ENCODE data around the gene ACTL6A. TPM values are rescaled to one million over a fixed set of nuclear protein-coding genes. Genes with fewer than 3 reads are reported as not detected.

ACTL6A gene
- total RNA-seq, 2 donors from 2014 or later: 59.9 to 67.4 TPM

GRCh38 chr3:179565496-179565895 lies 2.8 kb downstream of the ACTL6A start:
- Mint-ChIP-seq H3K27me3 (ENCODE audit: insufficient read depth) (no peaks in the 10 kb centered on the region), H3K36me3 (ENCODE audit: low read depth) (peaks cover 7% of the 10 kb centered on the region), H3K27ac (no peak overlapping the region), H3K4me3 (no peak overlapping the region), H3K9me3 (no peaks in the 10 kb centered on the region), H3K4me1 (peaks cover 7% of the 10 kb centered on the region)
- Histone ChIP-seq H3K9me3 (ENCODE audit: control insufficient read depth, low read length) (no peaks in the 10 kb centered on the region), H3K27me3 (ENCODE audit: control insufficient read depth, insufficient read depth, low read length, poor library complexity, severe bottlenecking) (no peaks in the 10 kb centered on the region), H3K9ac (ENCODE audit: extremely low read depth, low read length, poor library complexity, severe bottlenecking) (no peak overlapping the region), H3K4me3 (ENCODE audit: low read length) (no peak overlapping the region), H3K27ac (ENCODE audit: low read depth, low read length) (no peak overlapping the region), H3K4me1 (ENCODE audit: control insufficient read depth, insufficient read depth, low read length) (no peaks in the 10 kb centered on the region), H3K36me3 (ENCODE audit: control insufficient read depth, insufficient read depth, low read length) (peaks cover 11% of the 10 kb centered on the region)
- TF ChIP-seq CTCF (conservative IDR thresholded peaks at IDR 0.05): no peak
- DNase-seq: no peak
- 95 to 100% methylated on average over 2 to 3 of the region's 3 CpGs for WGBS, 2 experiments (ENCODE audit: insufficient coverage in 1 of 2, insufficient read length in 1 of 2)

GRCh38 chr3:179580992-179581391 lies 18.3 kb downstream of the ACTL6A start:
- Mint-ChIP-seq H3K4me3 (no peak overlapping the region), H3K36me3 (ENCODE audit: low read depth) (peaks cover 55% of the 10 kb centered on the region), H3K27ac (no peak overlapping the region), H3K27me3 (ENCODE audit: insufficient read depth) (no peaks in the 10 kb centered on the region), H3K4me1 (no peaks in the 10 kb centered on the region), H3K9me3 (no peaks in the 10 kb centered on the region)
- DNase-seq: no peak
- TF ChIP-seq CTCF (conservative IDR thresholded peaks at IDR 0.05): no peak
- Histone ChIP-seq H3K36me3 (ENCODE audit: control insufficient read depth, insufficient read depth, low read length) (peaks cover 80% of the 10 kb centered on the region), H3K27me3 (ENCODE audit: control insufficient read depth, insufficient read depth, low read length, poor library complexity, severe bottlenecking) (no peaks in the 10 kb centered on the region), H3K4me3 (ENCODE audit: low read length) (no peak overlapping the region), H3K4me1 (ENCODE audit: control insufficient read depth, insufficient read depth, low read length) (no peaks in the 10 kb centered on the region), H3K9me3 (ENCODE audit: control insufficient read depth, low read length) (no peaks in the 10 kb centered on the region), H3K27ac (ENCODE audit: low read depth, low read length) (no peak overlapping the region), H3K9ac (ENCODE audit: extremely low read depth, low read length, poor library complexity, severe bottlenecking) (no peak overlapping the region)
- WGBS, 2 experiments (ENCODE audit: insufficient coverage in 1 of 2, insufficient read length in 1 of 2): 73 to 89% methylated on average over 1 of the region's 1 CpG

- Histone ChIP-seq H3K27ac (ENCODE audit: low read depth, low read length) (no peak overlapping the region), H3K27me3 (ENCODE audit: control insufficient read depth, insufficient read depth, low read length, poor library complexity, severe bottlenecking) (no peaks in the 10 kb centered on the region), H3K4me3 (ENCODE audit: low read length) (no peak overlapping the region), H3K36me3 (ENCODE audit: control insufficient read depth, insufficient read depth, low read length) (peaks cover 90% of the 10 kb centered on the region), H3K9ac (ENCODE audit: extremely low read depth, low read length, poor library complexity, severe bottlenecking) (no peak overlapping the region), H3K4me1 (ENCODE audit: control insufficient read depth, insufficient read depth, low read length) (peaks cover 10% of the 10 kb centered on the region), H3K9me3 (ENCODE audit: control insufficient read depth, low read length) (no peaks in the 10 kb centered on the region)
- no peak overlapping the region for H3K4me3 Mint-ChIP-seq
- H3K27me3 Mint-ChIP-seq (ENCODE audit: insufficient read depth): no peaks in the 10 kb centered on the region
- H3K4me1 Mint-ChIP-seq: peaks cover 12% of the 10 kb centered on the region
- peaks cover 64% of the 10 kb centered on the region for H3K36me3 Mint-ChIP-seq (ENCODE audit: low read depth)
- H3K9me3 Mint-ChIP-seq: no peaks in the 10 kb centered on the region
- DNase-seq: no peak
- no peak overlapping the region for H3K27ac Mint-ChIP-seq
- no peak for TF ChIP-seq CTCF (conservative IDR thresholded peaks at IDR 0.05)
Observed at GRCh38 chr3:179589143-179589542, 26.4 kb downstream of the ACTL6A start.

Data from endodermal cell (in vitro differentiated cells).